Activated CD4-positive, alpha-beta memory T cell treated with anti-CD3 and anti-CD28 coated beads for 36 hours (primary cell): ENCODE measurements around the gene SPOCD1. TPM values are rescaled to one million over a fixed set of nuclear protein-coding genes. Genes with fewer than 3 reads are reported as not detected.

ENCODE experiments used
- CTCF ChIA-PET: fragments of 350-600 bp; sonication (Branson Sonifier 250); formaldehyde crosslinking; loops from one replicate; lab custom pipeline; 2021; ENCODE audit warnings: antibody characterized with exemption, inconsistent platforms; lab: Charles Lee
- POLR2A ChIA-PET: fragments of 350-600 bp; sonication (Branson Sonifier 250); formaldehyde crosslinking; loops from one replicate; lab custom pipeline; 2021; ENCODE audit warnings: antibody characterized with exemption; lab: Charles Lee
- DNase-seq: peaks from one replicate; pipeline ENCODE4 v3.0.0-alpha.2; 2020
- H3K27ac Mint-ChIP-seq: one replicate; pipeline ENCODE4 v1.8.0; 2021; ENCODE audit warnings: mixed read lengths
- H3K27me3 Mint-ChIP-seq: one replicate; pipeline ENCODE4 v1.8.0; 2021; ENCODE audit warnings: mixed read lengths
- H3K36me3 Mint-ChIP-seq: one replicate; pipeline ENCODE4 v1.8.0; 2021; ENCODE audit warnings: mixed read lengths
- H3K4me1 Mint-ChIP-seq: one replicate; pipeline ENCODE4 v1.8.0; 2021; ENCODE audit warnings: low read depth, mixed read lengths
- H3K4me3 Mint-ChIP-seq: one replicate; pipeline ENCODE4 v1.8.0; 2021; ENCODE audit warnings: mild to moderate bottlenecking, mixed read lengths
- H3K9me3 Mint-ChIP-seq: one replicate; pipeline ENCODE4 v1.8.0; 2021; ENCODE audit warnings: mixed read lengths
- intact Hi-C: fragments of 100-400 bp; cut with micrococcal nuclease; formaldehyde crosslinking; loops from one replicate; pipeline ENCODE4 v1.15.1; 2023
- total RNA-seq, 2 experiments: library from RNA; stranded (reverse); gene quantifications; one replicate each; pipeline ENCODE4 v1.2.3, GENCODE V29; 2021

The SPOCD1 gene
- total RNA-seq, 2 experiments from 2014 or later = 0.73 to 0.78 TPM

DNA sequence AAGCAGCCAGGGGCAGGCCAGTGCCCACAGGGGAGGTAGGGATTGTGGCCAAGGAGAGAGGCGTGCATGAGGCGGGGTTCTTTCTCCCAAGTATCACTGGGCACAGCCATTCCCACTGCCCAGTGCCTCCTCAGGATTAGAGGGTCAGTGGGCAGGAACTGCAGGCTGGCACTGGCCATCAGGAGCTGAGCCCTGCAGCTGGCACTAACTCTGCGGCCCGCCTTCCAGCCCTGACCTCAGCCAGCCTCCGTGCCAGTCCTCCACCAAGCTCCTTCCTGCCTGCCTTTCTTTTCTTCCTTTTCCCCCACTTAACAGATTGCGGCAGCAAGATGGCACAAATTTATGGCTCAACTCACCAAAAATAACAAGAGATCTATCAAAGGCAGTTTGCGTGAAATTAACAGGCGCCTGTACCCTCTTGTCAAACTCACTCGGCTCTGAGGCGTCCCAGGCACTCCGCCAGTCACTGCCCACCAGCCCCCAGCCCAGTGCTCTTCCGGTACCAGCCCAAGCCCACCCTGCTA lies 62.8 kb downstream of the SPOCD1 start:
- H3K9me3 Mint-ChIP-seq = no peaks in the 10 kb centered on the region
- no peak for DNase-seq
- ChIA-PET POLR2A (no interaction called here), CTCF (interaction anchor here (1.3 to 3.9 kb wide), 2 partner anchors 37 to 89 kb away, joined by 3 to 16 read pairs; no protein-coding TSS in a partner anchor)
- peaks cover 1% of the 10 kb centered on the region for H3K27me3 Mint-ChIP-seq
- intact Hi-C loops = no loop called here
- peaks cover 15% of the 10 kb centered on the region for H3K4me1 Mint-ChIP-seq
- H3K27ac Mint-ChIP-seq = no peak overlapping the region
- no peaks in the 10 kb centered on the region for H3K36me3 Mint-ChIP-seq
- no peak overlapping the region for H3K4me3 Mint-ChIP-seq

DNA sequence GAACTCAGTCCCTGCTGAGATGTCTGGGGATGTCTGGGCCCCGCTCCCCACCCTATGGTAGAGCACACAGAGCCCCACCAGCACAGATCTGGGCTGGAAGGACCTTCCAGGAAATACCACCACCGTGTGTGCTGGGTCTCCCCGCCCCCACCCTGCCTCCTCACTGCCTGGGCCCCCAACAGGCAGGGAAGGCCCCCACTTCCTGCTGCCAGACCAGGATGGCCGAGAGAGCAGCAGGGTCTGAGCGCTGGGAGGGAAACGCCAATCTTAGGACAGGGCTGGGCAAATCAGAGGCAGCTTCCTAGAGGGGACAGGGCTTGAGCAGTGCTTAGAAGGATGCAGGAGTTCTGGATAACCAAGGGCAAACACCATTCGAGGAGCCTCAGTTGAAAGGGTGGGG lies 63.6 kb downstream of the SPOCD1 start:
- intact Hi-C loops = no loop called here
- H3K4me3 Mint-ChIP-seq = no peak overlapping the region
- no peaks in the 10 kb centered on the region for H3K36me3 Mint-ChIP-seq
- H3K4me1 Mint-ChIP-seq = peaks cover 15% of the 10 kb centered on the region
- peaks cover 1% of the 10 kb centered on the region for H3K27me3 Mint-ChIP-seq
- ChIA-PET POLR2A (no interaction called here), CTCF (interaction anchor here (0.6 to 3.9 kb wide), 3 partner anchors 11 to 87 kb away, joined by 3 to 16 read pairs (median 3); no protein-coding TSS in a partner anchor)
- no peak for DNase-seq
- no peak overlapping the region for H3K27ac Mint-ChIP-seq
- H3K9me3 Mint-ChIP-seq = no peaks in the 10 kb centered on the region

GRCh38 chr1:31751822-31752241 lies 64.0 kb downstream of the SPOCD1 start:
- intact Hi-C loops = no loop called here
- ChIA-PET POLR2A (no interaction called here), CTCF (interaction anchor here (0.6 to 3.9 kb wide), 3 partner anchors 11 to 87 kb away, joined by 3 to 16 read pairs (median 3); no protein-coding TSS in a partner anchor)
- Mint-ChIP-seq H3K4me1 (peaks cover 15% of the 10 kb centered on the region), H3K4me3 (no peak overlapping the region), H3K27ac (no peak overlapping the region), H3K9me3 (no peaks in the 10 kb centered on the region), H3K36me3 (no peaks in the 10 kb centered on the region), H3K27me3 (peaks cover 1% of the 10 kb centered on the region)
- no peak for DNase-seq

DNA sequence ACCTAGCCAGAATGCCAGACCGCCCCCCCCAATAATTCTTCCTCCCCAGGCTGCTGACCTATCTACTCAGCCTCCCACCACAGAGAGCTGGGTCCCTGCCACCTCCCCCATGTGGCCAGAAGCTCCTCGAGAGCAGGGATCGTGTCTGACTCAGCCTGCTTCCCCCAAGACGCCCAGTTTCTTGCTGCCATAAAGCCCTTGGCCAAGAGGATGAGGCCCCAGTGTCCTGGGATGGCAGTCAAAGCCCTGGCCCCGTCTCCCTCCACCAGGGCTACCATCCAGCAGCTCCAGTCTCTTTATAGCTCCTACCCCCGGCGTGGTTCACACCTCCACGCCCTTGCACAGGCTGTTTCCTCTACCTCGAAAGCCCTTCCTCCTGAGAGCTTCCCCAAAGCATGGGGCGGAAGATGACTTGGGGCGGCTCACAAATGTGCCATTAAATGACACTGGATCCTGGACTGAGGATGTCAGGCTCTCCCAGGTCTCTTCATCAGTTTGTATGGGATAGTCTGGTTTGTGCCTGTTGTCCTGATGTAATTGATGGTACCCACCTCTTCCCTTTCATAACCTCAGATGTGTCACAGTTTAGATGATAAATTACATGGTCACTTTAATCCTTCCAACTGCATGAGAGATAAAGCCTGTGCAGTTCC lies 64.8 kb downstream of the SPOCD1 start:
- no peak overlapping the region for H3K4me3 Mint-ChIP-seq
- H3K27ac Mint-ChIP-seq = no peak overlapping the region
- intact Hi-C loops = no loop called here
- peaks cover 15% of the 10 kb centered on the region for H3K4me1 Mint-ChIP-seq
- POLR2A ChIA-PET = interaction anchor here (0.7 kb wide), 1 partner anchor 8 kb away, joined by 3 read pairs; no protein-coding TSS in a partner anchor
- peak; percentile 26 for DNase-seq
- no peaks in the 10 kb centered on the region for H3K36me3 Mint-ChIP-seq
- CTCF ChIA-PET = interaction anchor here (3.9 kb wide), 1 partner anchor 39 kb away, joined by 16 read pairs; no protein-coding TSS in a partner anchor
- no peaks in the 10 kb centered on the region for H3K9me3 Mint-ChIP-seq
- H3K27me3 Mint-ChIP-seq = peaks cover 1% of the 10 kb centered on the region

DNA sequence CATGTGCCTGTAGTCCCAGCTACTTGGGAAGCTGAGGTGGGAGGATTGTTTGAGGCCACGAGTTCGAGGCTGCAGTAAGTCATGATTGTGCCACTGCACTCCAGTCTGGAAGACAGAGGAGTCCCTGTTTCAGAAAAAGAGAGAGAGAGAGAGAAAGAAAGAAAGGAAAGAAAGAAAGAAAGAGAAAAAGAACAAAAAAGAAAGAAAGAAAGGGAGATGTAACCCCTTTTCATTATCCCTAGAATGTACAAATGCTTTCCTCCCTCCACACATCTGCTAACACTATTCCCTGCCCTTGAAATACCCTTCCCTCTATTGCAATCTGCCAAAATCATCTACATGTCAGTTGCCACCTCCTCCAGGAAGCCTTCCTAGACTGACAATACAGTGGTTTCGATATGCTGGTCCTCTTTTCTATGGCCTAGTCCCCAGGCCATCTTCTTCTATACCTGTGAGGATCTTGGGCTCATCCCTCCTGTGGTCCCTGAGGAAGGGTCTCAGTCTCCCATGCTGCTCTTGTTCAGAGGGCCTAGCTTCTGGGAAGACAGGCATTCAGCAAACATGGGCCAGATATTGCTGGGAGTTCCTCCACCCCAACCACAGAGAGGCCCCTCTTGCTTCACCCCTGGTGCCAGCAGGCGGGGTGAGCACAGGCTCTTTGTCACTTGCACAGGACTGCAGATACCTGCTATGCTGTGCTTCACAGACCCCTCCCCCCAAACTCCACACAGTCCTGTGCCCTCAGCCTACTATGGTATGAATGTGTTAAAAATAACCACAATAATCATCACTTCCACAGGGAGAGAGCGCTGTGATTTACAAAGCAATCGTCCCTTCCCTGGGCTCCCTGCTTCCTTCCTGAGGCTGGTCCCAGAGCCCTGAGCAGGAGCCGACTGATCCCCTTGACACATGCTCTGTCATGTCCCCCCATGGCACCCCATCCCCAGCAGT lies 65.8 kb downstream of the SPOCD1 start:
- Mint-ChIP-seq H3K36me3 (no peaks in the 10 kb centered on the region), H3K4me1 (peaks cover 15% of the 10 kb centered on the region)
- POLR2A ChIA-PET = interaction anchor here (0.7 kb wide), 1 partner anchor 7 kb away, joined by 3 read pairs; no protein-coding TSS in a partner anchor

GRCh38 chr1:31748365-31748764 lies 67.5 kb downstream of the SPOCD1 start:
- H3K27me3 Mint-ChIP-seq = peaks cover 1% of the 10 kb centered on the region
- ChIA-PET CTCF (interaction anchor here (0.9 to 1.4 kb wide), 4 partner anchors 12 to 84 kb away, joined by 3 to 5 read pairs (median 4); no protein-coding TSS in a partner anchor), POLR2A (no interaction called here)
- H3K9me3 Mint-ChIP-seq = no peaks in the 10 kb centered on the region
- no peak overlapping the region for H3K4me3 Mint-ChIP-seq
- no peak for DNase-seq
- H3K27ac Mint-ChIP-seq = no peak overlapping the region
- intact Hi-C loops = loop anchor here (5.0 kb wide), 1 partner anchor 36 kb away; no protein-coding TSS in a partner anchor
- H3K36me3 Mint-ChIP-seq = no peaks in the 10 kb centered on the region
- peaks cover 15% of the 10 kb centered on the region for H3K4me1 Mint-ChIP-seq

More for the DNA sequence above, 65.8 kb downstream of the SPOCD1 start:
- intact Hi-C loops = loop anchor here (5.0 kb wide), 1 partner anchor 38 kb away; no protein-coding TSS in a partner anchor
- CTCF ChIA-PET = interaction anchor here (0.7 to 3.9 kb wide), 3 partner anchors 13 to 86 kb away, joined by 3 to 16 read pairs (median 5); no protein-coding TSS in a partner anchor
- Mint-ChIP-seq H3K4me3 (no peak overlapping the region), H3K27me3 (peaks cover 1% of the 10 kb centered on the region), H3K9me3 (no peaks in the 10 kb centered on the region), H3K27ac (no peak overlapping the region)
- no peak for DNase-seq

GRCh38 chr1:31747304-31747703 lies 68.5 kb downstream of the SPOCD1 start:
- Mint-ChIP-seq H3K27ac (no peak overlapping the region), H3K27me3 (peaks cover 1% of the 10 kb centered on the region), H3K36me3 (no peaks in the 10 kb centered on the region), H3K9me3 (no peaks in the 10 kb centered on the region), H3K4me1 (peaks cover 15% of the 10 kb centered on the region), H3K4me3 (no peak overlapping the region)
- CTCF ChIA-PET = interaction anchor here (0.9 to 1.2 kb wide), 2 partner anchors 11 to 83 kb away, joined by 3 to 4 read pairs; no protein-coding TSS in a partner anchor
- POLR2A ChIA-PET = no interaction called here
- no peak for DNase-seq
- intact Hi-C loops = loop anchor here (5.0 kb wide), 1 partner anchor 35 kb away; no protein-coding TSS in a partner anchor

DNA sequence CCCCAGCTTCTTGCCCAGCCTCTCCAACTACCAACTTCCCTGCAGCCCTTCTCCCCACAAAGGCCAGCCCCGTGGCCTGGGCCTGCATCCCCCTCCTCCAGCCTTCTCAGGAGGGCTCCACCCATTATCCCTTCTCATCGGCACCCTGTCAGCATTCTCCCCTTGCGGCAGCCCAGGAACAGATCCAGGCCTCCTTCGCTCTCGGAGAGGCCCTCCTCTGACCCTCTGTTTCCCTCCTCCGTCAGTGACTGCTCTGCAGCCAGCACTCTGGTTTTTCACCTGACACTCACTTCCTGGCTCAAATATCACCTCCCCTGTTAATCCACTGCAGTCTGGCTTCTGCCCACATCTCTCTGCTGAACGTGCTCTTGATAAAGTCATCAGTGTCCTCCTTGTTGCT lies 69.1 kb downstream of the SPOCD1 start:
- intact Hi-C loops = loop anchor here (5.0 kb wide), 1 partner anchor 34 kb away; no protein-coding TSS in a partner anchor
- Mint-ChIP-seq H3K36me3 (no peaks in the 10 kb centered on the region), H3K4me3 (no peak overlapping the region), H3K27me3 (peaks cover 1% of the 10 kb centered on the region), H3K27ac (no peak overlapping the region), H3K9me3 (no peaks in the 10 kb centered on the region), H3K4me1 (peaks cover 10% of the 10 kb centered on the region)
- CTCF ChIA-PET = interaction anchor here (1.1 to 2.5 kb wide), 6 partner anchors 11 to 96 kb away, joined by 3 to 22 read pairs (median 6); no protein-coding TSS in a partner anchor
- POLR2A ChIA-PET = no interaction called here
- DNase-seq = no peak

DNA sequence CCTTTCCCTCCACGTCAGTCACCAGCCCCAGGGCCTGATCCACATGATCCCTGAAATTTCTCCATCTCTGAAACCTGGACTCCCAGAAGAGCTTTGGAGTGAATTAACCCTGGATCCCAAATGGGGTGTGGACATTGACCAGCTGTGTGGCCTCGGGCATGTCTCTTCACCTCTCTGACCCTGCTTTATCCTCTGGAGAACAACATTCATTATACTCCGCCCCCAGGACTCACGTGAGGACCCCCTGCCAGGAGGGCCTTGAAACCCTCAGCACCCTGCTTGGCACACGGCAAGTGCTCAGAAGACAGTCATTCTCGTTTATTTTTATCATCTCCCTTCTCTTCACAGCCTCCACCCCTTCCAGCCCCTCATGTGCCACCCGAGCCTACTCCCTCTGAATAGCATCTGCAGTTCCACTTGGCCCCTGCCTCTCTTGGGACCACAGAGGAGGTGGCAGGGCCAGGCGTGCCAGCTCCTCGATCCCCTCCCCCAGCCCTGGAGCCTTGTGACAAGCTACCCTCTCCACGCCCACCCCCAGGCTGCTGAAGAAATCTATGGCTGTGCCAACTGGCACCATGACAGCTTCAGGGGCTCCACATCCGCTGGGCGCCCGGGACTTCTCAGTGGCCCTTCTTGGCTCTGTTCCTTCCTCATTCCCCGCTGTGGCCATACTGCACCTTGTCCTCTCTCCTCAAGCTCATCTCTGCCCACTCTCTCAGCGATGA lies 69.7 kb downstream of the SPOCD1 start:
- ChIA-PET POLR2A (no interaction called here), CTCF (interaction anchor here (0.7 to 2.6 kb wide), 26 partner anchors 9 to 197 kb away, joined by 3 to 29 read pairs (median 4); partner anchors contain the start of gene PEF1)
- Mint-ChIP-seq H3K9me3 (no peaks in the 10 kb centered on the region), H3K36me3 (no peaks in the 10 kb centered on the region), H3K27ac (no peak overlapping the region), H3K4me3 (no peak overlapping the region), H3K27me3 (peaks cover 1% of the 10 kb centered on the region), H3K4me1 (peaks cover 7% of the 10 kb centered on the region)
- DNase-seq = no peak
- intact Hi-C loops = loop anchor here (1.0 to 5.0 kb wide), 2 partner anchors 34 to 83 kb away; no protein-coding TSS in a partner anchor

- intact Hi-C loops = loop anchor here (1.0 to 5.0 kb wide), 2 partner anchors 33 to 82 kb away; no protein-coding TSS in a partner anchor
- peak; percentile 76 for DNase-seq
- peaks cover under 1% of the 10 kb centered on the region for H3K4me1 Mint-ChIP-seq
- H3K27ac Mint-ChIP-seq = no peak overlapping the region
- CTCF ChIA-PET = interaction anchor here (0.7 to 2.6 kb wide), 30 partner anchors 10 to 197 kb away, joined by 3 to 29 read pairs (median 4); partner anchors contain the start of gene PEF1
- H3K36me3 Mint-ChIP-seq = no peaks in the 10 kb centered on the region
- H3K27me3 Mint-ChIP-seq = peaks cover 1% of the 10 kb centered on the region
- H3K4me3 Mint-ChIP-seq = no peak overlapping the region
- H3K9me3 Mint-ChIP-seq = no peaks in the 10 kb centered on the region
- POLR2A ChIA-PET = no interaction called here
These were observed 70.5 kb downstream of the SPOCD1 start for GRCh38 chr1:31745096-31745945.
